Stomach (tissue), 4 donors: Measurements from ENCODE around the gene CDC42BPB.

Experiments
- CTCF ChIP-seq, 7 experiments: fragments of 450-650 bp in 4 of 7; fragments of 200-600 bp in 3 of 7; sonication (generic) in 3 of 7; IDR thresholded peaks; one replicate each; pipeline ENCODE4 v1.5.1; 2016 to 2019; ENCODE audit warnings: antibody characterized with exemption in 7 of 7, control low read depth in 2 of 7, mild to moderate bottlenecking in 1 of 7
- POLR2A ChIP-seq, 4 donors: fragments of 450-650 bp; IDR thresholded peaks; one replicate each; pipeline ENCODE4 v1.6.1; 2016; ENCODE audit warnings: antibody characterized with exemption in 4 of 4, control low read depth in 2 of 4, mild to moderate bottlenecking in 1 of 4, moderate library complexity in 1 of 4

- TF ChIP-seq POLR2A (IDR thresholded peaks at IDR 0.05) = no peak
- no peak for TF ChIP-seq CTCF (IDR thresholded peaks at IDR 0.05)
Measured at GRCh38 chr14:103058164-103059055, 1.1 kb upstream of the CDC42BPB start.
